Transverse colon (tissue), 3 donors: Measurements from ENCODE around the gene TACC2.

ENCODE experiments used
- EP300 ChIP-seq: sonication (generic); formaldehyde crosslinking; IDR thresholded peaks from one replicate; pipeline ENCODE4 v1.6.1; 2017; ENCODE audit warnings: antibody characterized with exemption, low read depth
- POLR2A ChIP-seq: fragments of 450-650 bp; IDR thresholded peaks from one replicate; pipeline ENCODE4 v1.6.1; 2016; ENCODE audit warnings: antibody characterized with exemption, mild to moderate bottlenecking, moderate library complexity
- TF ChIP-seq, protein P1 (sequence below), 5 experiments: fragments of 200-600 bp in 3 of 5; fragments of 450-650 bp in 2 of 5; sonication (generic) in 3 of 5; IDR thresholded peaks; 1 replicate in 2 of 5; 2 replicates in 3 of 5; pipeline ENCODE4 v1.5.1; 2016 to 2017; ENCODE audit warnings: antibody characterized with exemption in 5 of 5, inconsistent platforms in 3 of 5, mild to moderate bottlenecking in 2 of 5, moderate library complexity in 1 of 5

DNA sequence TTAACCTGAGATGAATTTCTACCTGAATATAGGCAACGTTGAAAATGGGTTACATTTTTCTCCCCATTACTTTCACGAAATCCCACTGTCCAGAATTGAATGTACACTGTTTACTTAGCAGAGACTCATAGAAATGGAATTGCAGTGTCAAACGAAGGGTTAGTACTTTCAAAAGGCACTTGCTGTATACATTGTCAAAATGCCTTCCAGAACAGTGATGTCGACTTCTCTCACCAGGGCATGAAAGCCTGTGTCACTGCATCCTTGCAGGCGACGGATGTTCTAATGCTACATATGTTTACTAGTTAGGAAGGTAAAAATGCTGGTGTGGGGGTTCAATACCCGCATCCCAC is 41.2 kb downstream of the TACC2 start:
- TF ChIP-seq, protein P1, sequence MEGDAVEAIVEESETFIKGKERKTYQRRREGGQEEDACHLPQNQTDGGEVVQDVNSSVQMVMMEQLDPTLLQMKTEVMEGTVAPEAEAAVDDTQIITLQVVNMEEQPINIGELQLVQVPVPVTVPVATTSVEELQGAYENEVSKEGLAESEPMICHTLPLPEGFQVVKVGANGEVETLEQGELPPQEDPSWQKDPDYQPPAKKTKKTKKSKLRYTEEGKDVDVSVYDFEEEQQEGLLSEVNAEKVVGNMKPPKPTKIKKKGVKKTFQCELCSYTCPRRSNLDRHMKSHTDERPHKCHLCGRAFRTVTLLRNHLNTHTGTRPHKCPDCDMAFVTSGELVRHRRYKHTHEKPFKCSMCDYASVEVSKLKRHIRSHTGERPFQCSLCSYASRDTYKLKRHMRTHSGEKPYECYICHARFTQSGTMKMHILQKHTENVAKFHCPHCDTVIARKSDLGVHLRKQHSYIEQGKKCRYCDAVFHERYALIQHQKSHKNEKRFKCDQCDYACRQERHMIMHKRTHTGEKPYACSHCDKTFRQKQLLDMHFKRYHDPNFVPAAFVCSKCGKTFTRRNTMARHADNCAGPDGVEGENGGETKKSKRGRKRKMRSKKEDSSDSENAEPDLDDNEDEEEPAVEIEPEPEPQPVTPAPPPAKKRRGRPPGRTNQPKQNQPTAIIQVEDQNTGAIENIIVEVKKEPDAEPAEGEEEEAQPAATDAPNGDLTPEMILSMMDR (IDR thresholded peaks at IDR 0.05) = no peak
- no peak for TF ChIP-seq POLR2A
- TF ChIP-seq EP300 = no peak
